NOMO-1 (cell line): Measurements from ENCODE around the gene PTPN1.
"Not testable (repeated sequence)": the region's sequence is repeated elsewhere in the genome, so short reads cannot be mapped to it uniquely, and the experiment has no call there.

Experiments
- DNase-seq, 2 experiments: peaks; one replicate each; lab custom pipeline; 2025; ENCODE audit not compliant: unreplicated experiment in 2 of 2; lab: John Stamatoyannopoulos, UW

The PTPN1 gene

GRCh38 chr20:50526403-50526989 lies 16.3 kb downstream of the PTPN1 start:
- no peak for DNase-seq

- no peak for DNase-seq
Measured at GRCh38 chr20:50527068-50527605, 17.0 kb downstream of the PTPN1 start.

DNA sequence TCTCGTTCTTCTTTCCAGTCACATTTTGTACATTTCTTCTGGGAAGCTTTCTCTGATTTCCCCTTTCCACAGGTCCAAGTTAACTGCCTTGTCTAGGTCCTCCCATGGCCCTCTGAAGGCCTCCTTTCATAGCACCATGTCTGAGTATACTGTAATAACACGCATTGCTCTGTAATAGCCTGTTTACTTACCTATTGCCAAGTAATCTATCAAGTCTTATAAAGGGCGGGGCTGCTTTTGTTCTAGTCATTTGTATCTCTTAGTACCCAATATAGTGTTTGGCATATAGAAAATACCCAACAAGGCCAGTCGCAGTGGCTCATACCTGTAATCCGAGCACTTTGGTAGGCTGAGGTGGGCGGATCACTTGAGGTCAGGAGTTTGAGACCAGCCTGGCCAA lies 17.9 kb downstream of the PTPN1 start:
- DNase-seq: no peak

GRCh38 chr20:50528804-50529351 lies 18.7 kb downstream of the PTPN1 start:
- DNase-seq: no peak

- DNase-seq: no peak
Measured at GRCh38 chr20:50532221-50532620, 22.0 kb downstream of the PTPN1 start.

DNA sequence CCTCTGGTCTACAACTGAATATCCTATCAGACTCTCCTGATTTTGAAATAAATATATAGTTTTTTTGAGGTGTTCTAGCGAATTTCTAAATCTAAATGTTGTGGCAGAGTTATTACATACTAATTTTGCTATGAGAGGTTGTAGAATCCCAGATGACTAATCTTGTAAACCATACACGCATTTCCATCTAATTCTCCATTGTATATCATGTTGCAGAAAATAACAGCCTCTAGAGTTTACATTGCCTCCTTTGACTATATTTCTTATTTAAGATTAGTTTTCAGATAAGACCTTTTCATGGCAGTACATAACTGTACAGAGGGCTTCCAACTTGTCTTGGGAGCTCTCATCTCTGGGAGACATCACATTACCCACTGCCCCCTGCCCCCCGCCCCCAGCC lies 22.9 kb downstream of the PTPN1 start:
- DNase-seq: no peak

DNA sequence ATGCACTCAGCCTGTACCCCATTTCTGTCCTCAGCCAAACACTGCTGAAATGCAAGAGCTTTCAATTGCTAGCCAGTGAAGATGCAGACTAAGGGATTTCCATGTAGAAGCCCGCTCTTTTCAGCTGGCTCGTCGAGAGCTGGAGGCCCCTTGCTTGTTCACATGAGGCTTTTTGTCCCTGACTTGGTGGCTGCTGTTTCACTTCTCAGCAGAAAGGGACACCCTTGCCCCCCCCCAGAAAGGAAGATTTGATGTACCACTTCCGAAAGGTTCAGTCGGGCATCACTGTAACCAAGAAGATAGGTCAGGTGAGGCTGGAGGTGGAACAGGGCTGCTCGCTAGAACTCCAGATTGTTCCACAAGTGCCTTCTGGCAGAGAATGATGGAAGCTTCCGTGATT lies 23.3 kb downstream of the PTPN1 start:
- DNase-seq: no peak

DNA sequence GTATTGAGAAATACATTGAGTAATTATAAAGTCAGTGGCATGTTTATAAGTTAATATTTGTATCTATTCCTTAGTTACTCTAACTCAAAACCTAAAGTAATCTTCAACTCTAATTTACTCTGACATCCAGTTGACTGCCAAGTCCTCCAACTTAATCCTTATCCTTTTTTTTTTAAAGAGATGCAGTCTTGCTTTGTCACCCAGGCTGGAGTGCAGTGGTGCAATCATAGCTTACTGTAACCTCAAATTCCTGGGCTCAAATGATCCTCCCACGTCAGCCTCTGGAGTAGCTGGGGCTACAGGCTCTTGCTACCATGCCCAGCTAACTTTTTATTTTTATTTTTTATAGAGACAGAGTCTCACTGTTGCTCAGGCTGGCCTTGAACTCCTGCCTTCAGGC lies 24.4 kb downstream of the PTPN1 start:
- no peak for DNase-seq

GRCh38 chr20:50535162-50535561 lies 25.0 kb downstream of the PTPN1 start:
- no peak for DNase-seq

- DNase-seq: no peak
Measured at GRCh38 chr20:50536333-50536732, 26.1 kb downstream of the PTPN1 start.

- no peak for DNase-seq
Measured at GRCh38 chr20:50537546-50538201, 27.5 kb downstream of the PTPN1 start.

DNA sequence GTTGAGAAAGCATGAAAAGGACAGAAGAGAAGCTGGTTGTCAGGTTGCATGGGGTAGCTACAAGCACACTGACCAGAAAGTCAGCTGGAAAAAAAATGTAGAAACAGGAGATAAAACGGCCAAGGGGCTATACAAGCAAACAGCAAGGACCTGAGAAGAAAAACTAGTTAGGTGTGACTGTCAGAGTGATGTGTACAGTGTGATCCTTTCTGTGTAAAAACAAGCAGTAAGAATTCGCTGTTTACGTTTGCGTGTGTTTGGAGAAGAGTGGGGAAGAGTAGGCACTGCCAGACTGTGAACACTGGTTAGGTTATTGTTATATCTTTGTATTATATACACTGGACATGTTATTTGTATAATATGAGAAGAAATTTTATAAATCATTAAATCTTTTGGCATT lies 28.1 kb downstream of the PTPN1 start:
- peak in 1 of 2 experiments; percentile 40 for DNase-seq

GRCh38 chr20:50539798-50540197 lies 29.6 kb downstream of the PTPN1 start:
- not testable (repeated sequence) for DNase-seq

DNA sequence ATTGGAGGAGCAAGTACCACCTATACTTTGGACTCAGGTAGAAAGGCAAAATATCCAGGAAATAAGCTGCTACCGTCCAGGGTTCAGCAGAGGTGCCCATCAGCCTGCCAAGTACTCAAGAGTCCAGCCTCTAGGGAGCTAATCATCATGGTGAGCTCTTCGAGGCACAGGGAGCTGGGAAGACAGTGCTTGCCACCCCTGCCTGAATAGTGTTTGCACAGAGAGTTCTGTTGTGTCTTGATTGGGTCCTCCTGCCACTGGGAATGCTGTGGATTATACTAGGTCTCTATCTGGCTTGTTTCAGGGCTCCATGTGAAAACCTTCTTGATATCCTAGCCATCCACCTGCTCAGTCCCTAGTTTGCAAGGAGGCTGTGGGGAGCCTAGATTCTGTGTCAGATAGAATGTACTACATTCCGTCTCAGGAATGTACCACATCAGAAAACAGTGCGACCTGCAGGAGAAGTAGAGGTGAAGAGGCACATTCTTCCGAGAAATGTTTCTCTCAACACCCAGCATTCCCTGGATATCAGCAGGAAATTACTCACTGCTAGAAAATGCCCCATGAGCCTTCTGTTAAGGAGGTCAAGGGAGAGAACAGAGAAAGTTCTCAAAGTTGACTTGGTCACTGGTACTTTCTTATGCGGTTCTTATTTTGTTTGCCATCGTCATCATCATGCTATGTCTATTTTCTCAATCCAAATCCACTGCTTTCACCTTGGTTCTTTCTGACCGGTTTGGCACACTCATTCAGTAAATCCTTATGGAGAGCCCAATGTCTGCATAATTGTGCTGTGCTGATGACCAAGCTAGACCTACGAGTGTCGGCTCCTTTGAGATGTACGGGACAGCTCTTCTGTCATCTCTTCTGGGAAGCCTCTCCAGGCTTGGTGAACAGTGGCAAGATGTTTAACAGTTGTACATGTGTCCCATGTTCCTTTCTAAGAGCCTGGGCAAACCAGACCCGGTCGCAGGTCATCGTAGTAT lies 30.7 kb downstream of the PTPN1 start:
- DNase-seq: no peak

DNA sequence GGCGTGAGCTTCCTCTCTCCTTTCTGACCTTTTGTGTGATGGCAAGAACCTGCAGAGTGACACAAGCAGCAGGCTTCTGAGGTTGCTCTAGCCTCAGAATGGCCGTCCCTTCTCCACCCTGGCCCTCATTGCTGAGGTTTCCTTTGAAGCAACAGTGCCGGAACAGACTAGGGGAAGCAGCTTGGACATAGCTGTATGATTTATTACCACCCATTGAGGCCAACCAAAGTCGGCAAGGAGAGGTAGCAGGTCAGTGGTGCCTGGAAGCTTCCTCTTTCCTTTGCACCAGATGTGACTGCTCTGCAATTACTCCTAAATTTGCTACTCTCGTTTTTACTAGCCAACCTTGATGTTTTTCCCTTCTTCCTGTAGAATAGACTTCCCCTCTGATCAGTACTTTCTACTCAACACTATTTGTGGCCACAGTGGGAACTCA lies 31.4 kb downstream of the PTPN1 start:
- peak; percentile 95 to 100 for DNase-seq

DNA sequence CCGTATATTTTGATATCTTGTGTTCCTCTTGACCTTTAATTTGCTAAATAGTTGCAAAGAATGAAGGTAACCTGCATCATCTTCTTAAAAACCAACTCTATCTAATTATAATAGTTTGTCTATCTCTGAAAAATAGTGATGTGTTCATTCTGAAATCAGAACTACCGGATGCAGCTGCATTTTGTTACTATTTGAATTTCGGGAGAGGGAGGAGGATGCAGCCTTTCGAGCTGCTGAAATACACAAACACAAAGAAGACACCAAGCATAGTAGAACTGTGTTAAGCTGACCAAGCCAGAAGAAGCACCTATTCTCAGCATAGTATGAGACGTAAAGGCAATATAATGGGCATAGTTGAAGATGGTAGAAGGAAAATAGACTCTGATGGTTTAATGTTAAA lies 33.1 kb downstream of the PTPN1 start:
- no peak for DNase-seq

- no peak for DNase-seq
Measured at GRCh38 chr20:50545126-50545525, 34.9 kb downstream of the PTPN1 start.

DNA sequence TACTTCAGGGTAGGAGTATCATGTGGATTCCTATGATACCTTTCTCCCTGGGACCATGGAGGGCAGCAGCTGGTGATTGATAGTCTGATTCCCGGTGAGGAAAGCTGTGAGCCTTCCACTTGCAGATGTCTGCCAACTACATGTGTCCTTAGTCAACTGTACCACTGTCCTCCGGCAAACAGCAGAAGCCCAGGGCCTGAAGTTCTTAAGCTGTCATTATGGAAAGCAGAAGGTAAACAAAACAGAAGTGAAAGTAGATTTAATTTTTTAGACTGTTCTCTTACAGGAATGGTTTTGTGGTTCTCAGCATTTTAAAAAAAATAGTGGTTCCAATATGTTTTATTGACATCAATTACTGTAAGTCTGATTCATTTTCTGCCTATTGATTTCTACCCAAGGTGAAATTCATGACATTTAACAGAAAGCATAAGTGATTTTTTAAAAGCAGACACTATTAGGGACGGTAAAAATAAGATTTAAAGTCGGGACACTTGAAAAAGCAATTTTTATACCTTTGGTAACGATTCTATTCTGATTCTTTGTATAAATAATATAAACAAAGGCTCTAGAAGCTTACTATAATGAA lies 36.6 kb downstream of the PTPN1 start:
- peak; percentile 62 to 94 for DNase-seq

DNA sequence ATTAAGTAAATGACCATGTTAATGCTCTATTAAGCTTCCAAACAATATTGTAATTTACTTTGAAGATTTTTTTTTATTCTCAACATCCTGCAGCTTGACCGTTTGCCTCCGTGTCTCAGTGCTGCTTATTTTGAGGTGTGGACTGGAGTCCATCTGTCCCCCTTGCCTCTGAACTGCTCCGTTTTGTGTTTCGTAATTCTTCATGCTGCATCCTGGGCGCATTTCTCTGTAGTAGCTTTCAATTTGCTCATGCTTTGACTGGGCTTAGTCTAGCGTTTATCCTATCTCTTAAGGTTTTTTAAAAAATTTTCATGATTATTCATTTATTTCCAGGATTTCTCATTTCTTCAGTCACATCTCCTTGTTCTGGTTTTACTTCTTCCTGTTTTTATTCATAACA lies 37.8 kb downstream of the PTPN1 start:
- no peak for DNase-seq

DNA sequence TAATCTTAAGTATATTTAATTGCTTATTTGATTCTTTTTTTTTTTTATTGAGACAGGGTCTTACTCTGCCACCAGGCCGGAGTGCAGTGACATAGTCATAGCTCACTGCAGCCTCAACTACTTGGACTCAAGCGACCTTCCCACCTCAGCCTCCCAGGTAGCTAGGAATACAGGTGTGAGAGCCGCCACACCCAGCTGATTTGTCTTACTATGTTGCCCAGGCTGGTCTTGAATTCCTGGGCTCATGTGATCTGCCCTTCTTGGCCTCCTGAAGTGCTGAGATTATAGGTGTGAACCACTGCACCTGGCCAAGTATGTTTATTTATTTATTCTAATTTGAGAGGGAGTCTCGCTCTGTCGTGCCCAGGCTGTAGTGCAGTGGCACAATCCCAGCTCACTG lies 38.2 kb downstream of the PTPN1 start:
- DNase-seq: no peak

- no peak for DNase-seq
Measured at GRCh38 chr20:50550531-50550930, 40.3 kb downstream of the PTPN1 start.
